ENCODE results near the gene ALMS1.

DNA sequence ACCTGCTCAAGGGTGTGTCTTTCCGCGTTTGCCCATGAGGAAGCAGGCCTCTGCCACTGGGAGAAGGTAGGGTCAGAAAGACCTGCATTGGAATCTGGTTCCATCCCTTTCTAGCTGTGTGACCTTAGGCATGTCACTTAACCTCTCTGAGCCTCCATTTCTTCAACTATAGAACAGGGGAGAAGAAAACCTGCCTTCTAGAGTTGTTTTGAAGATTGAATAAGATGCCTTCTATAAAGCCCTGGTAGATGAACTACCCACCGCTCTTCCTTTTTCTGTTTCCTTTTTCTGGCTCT is 256.1 kb downstream of the ALMS1 start:
- TF ChIP-seq EZH2 (IDR thresholded peaks at IDR 0.05; ENCODE audit: low read length, unreplicated experiment) (no peak), EZH2phosphoT487 (IDR thresholded peaks at IDR 0.05; ENCODE audit: borderline replicate concordance, low read length) (no peak)
- TF ChIP-seq, protein P1, sequence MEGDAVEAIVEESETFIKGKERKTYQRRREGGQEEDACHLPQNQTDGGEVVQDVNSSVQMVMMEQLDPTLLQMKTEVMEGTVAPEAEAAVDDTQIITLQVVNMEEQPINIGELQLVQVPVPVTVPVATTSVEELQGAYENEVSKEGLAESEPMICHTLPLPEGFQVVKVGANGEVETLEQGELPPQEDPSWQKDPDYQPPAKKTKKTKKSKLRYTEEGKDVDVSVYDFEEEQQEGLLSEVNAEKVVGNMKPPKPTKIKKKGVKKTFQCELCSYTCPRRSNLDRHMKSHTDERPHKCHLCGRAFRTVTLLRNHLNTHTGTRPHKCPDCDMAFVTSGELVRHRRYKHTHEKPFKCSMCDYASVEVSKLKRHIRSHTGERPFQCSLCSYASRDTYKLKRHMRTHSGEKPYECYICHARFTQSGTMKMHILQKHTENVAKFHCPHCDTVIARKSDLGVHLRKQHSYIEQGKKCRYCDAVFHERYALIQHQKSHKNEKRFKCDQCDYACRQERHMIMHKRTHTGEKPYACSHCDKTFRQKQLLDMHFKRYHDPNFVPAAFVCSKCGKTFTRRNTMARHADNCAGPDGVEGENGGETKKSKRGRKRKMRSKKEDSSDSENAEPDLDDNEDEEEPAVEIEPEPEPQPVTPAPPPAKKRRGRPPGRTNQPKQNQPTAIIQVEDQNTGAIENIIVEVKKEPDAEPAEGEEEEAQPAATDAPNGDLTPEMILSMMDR (conservative IDR thresholded peaks at IDR 0.05; ENCODE audit: low read depth, low read length), result no peak

Data from PC-3 (cell line).